H1 (cell line): ENCODE results near the gene PES1. TPM values are rescaled to one million over a fixed set of nuclear protein-coding genes. Genes with fewer than 3 reads are reported as not detected.

Source experiments
- SIN3A ChIP-seq, 2 experiments: IDR thresholded peaks in 1 of 2; conservative IDR thresholded peaks in 1 of 2; 2 replicates each; pipeline ENCODE4 v1.6.1; 2011 to 2012; ENCODE audit warnings: low read length in 2 of 2, improper control_type of control experiment in 1 of 2, low read depth in 1 of 2, mild to moderate bottlenecking in 1 of 2
- polyA plus RNA-seq, 7 experiments: library from polyadenylated mRNA; depleted of rRNA in 3 of 7; stranded (reverse) in 5 of 7; unstranded in 2 of 7; fragments of >200 nt in 5 of 7; fragments of 200-250 nt in 2 of 7; gene quantifications; 1 replicate in 5 of 7; 2 replicates in 1 of 7; 4 replicates in 1 of 7; pipeline versions ENCODE4 v1.2.1 to v1.2.3, GENCODE V29; 2011 to 2013; ENCODE audit warnings: missing spikeins in 2 of 7, mixed read lengths in 2 of 7
- total RNA-seq: library from RNA; stranded (reverse); fragmentation: NEBNext Ultra II Directional; extraction: Animal tissue kit (Norgen Biotek cat#: 25700); gene quantifications from 2 replicates; pipeline ENCODE4 v1.2.1, GENCODE V29; 2021

Gene PES1
- total and polyA plus RNA-seq, 2 of the 8 experiments (the other 6 are each of a cell fraction or from before 2014, with no cell fraction given): 121 to 191 TPM

GRCh38 chr22:30574997-30575671 is 16.6 kb downstream of the PES1 start (continued):
- TF ChIP-seq SIN3A (conservative IDR thresholded peaks at IDR 0.05 in 1 of 2, IDR thresholded peaks at IDR 0.05 in 1 of 2; ENCODE audit: low read depth in 1 of 2, low read length in 2 of 2): peak; percentile 63 to 90; a peak in 2 of 4 replicates
